ENCODE results near the gene GAREM1. TPM values are rescaled to one million over a fixed set of nuclear protein-coding genes. Genes with fewer than 3 reads are reported as not detected.

GAREM1 gene
- total RNA-seq, 1 donor from 2014 or later: 1.7 TPM

DNA sequence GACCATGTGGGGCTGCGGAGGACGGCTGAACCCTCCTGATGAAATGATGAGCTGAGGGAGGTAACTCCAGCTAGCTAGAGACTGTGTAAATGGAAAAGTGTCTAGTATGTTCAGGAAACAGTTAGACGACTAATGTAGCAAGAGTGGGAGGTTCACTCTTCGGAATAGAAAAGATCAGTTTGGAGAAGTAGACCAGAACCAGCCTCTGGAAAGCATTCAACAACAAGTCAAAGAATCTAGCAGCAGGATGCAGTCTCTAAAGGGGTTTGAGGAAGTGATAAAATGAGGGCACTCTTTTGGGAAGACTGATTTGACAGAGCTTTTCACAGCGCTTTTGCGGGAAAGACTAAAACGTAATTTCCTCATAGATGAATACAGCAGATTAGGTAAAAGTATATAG, 79.6 kb downstream of the GAREM1 start:
- no peak overlapping the region for H3K27ac Mint-ChIP-seq (ENCODE audit: unreplicated experiment)
- no peak for DNase-seq (ENCODE audit: extremely low spot score, unreplicated experiment)
- no peaks in the 10 kb centered on the region for H3K4me1 Mint-ChIP-seq (ENCODE audit: unreplicated experiment)
- TF ChIP-seq, protein P1, sequence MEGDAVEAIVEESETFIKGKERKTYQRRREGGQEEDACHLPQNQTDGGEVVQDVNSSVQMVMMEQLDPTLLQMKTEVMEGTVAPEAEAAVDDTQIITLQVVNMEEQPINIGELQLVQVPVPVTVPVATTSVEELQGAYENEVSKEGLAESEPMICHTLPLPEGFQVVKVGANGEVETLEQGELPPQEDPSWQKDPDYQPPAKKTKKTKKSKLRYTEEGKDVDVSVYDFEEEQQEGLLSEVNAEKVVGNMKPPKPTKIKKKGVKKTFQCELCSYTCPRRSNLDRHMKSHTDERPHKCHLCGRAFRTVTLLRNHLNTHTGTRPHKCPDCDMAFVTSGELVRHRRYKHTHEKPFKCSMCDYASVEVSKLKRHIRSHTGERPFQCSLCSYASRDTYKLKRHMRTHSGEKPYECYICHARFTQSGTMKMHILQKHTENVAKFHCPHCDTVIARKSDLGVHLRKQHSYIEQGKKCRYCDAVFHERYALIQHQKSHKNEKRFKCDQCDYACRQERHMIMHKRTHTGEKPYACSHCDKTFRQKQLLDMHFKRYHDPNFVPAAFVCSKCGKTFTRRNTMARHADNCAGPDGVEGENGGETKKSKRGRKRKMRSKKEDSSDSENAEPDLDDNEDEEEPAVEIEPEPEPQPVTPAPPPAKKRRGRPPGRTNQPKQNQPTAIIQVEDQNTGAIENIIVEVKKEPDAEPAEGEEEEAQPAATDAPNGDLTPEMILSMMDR (IDR thresholded peaks at IDR 0.05): no peak
- peaks cover 5% of the 10 kb centered on the region for H3K9me3 Mint-ChIP-seq (ENCODE audit: unreplicated experiment)
- H3K36me3 Mint-ChIP-seq (ENCODE audit: unreplicated experiment): no peaks in the 10 kb centered on the region
- H3K4me3 Mint-ChIP-seq (ENCODE audit: unreplicated experiment): no peak overlapping the region
- H3K27me3 Mint-ChIP-seq (ENCODE audit: unreplicated experiment): no peaks in the 10 kb centered on the region

DNA sequence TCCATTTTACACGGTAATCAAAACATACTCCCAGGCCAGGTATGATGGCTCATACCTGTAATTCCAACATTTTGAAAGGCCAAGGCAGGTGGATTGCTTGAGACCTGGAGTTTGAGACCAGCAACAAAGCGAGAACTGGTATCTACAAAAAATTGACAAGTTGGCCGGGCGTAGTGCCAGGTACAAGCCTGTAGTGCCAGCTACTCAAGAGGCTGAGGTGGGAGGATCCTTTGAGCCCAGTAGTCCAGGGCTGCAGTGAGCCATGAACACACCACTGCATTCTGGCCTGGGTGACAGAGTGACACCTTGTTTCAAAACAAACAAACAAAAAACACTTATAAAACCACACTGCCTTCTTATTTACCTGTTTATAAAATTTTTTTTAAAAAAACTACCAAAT, 80.8 kb downstream of the GAREM1 start:
- H3K9me3 Mint-ChIP-seq (ENCODE audit: unreplicated experiment): no peaks in the 10 kb centered on the region
- no peaks in the 10 kb centered on the region for H3K4me1 Mint-ChIP-seq (ENCODE audit: unreplicated experiment)
- no peak for DNase-seq (ENCODE audit: extremely low spot score, unreplicated experiment)
- no peak overlapping the region for H3K27ac Mint-ChIP-seq (ENCODE audit: unreplicated experiment)
- H3K27me3 Mint-ChIP-seq (ENCODE audit: unreplicated experiment): no peaks in the 10 kb centered on the region
- no peak overlapping the region for H3K4me3 Mint-ChIP-seq (ENCODE audit: unreplicated experiment)
- TF ChIP-seq, protein P1 (IDR thresholded peaks at IDR 0.05): no peak
- no peaks in the 10 kb centered on the region for H3K36me3 Mint-ChIP-seq (ENCODE audit: unreplicated experiment)

DNA sequence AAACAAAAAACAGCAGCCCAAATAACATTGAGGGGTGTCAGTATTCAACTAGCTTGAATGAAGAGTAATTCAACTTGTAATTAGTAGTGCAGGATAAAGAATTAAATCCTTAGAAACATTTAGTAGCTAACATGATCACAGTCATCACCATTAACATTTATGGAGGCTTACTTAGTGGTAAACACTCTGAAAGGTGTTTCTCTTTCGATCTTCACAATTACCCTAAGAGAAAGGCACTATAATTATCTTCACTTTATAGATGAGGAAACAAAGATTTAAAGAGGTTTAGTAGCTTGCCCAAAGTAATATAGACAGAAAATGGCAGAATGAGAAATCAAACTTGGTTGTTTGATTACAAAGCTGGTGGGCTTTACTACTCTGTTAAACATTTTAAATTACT, 81.5 kb downstream of the GAREM1 start:
- Mint-ChIP-seq H3K27me3 (ENCODE audit: unreplicated experiment) (no peaks in the 10 kb centered on the region), H3K4me3 (ENCODE audit: unreplicated experiment) (no peak overlapping the region), H3K27ac (ENCODE audit: unreplicated experiment) (no peak overlapping the region), H3K36me3 (ENCODE audit: unreplicated experiment) (no peaks in the 10 kb centered on the region), H3K4me1 (ENCODE audit: unreplicated experiment) (peaks cover 4% of the 10 kb centered on the region), H3K9me3 (ENCODE audit: unreplicated experiment) (no peaks in the 10 kb centered on the region)
- TF ChIP-seq, protein P1 (IDR thresholded peaks at IDR 0.05): no peak
- no peak for DNase-seq (ENCODE audit: extremely low spot score, unreplicated experiment)

DNA sequence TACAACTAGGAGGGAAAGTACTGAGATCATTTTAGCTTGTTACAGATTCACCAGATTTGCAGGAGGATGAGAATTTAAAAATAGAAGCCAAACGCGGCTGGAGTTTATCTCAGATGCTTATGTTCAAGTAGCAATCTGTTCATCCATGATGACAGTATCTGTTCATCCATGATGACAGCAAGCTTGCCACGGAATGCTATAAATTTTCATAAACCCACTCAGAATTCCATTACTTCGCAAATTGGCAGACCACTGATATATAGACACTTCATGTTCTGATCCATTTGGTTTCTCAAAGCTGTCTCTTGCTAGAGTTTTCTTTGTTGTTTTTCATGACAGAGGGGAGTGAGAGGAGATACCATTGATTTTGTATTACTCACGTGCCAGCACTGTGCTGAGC, 84.2 kb downstream of the GAREM1 start:
- Mint-ChIP-seq H3K27ac (ENCODE audit: unreplicated experiment) (no peak overlapping the region), H3K4me1 (ENCODE audit: unreplicated experiment) (peaks cover 18% of the 10 kb centered on the region), H3K4me3 (ENCODE audit: unreplicated experiment) (no peak overlapping the region), H3K9me3 (ENCODE audit: unreplicated experiment) (no peaks in the 10 kb centered on the region), H3K27me3 (ENCODE audit: unreplicated experiment) (no peaks in the 10 kb centered on the region), H3K36me3 (ENCODE audit: unreplicated experiment) (no peaks in the 10 kb centered on the region)
- TF ChIP-seq, protein P1 (IDR thresholded peaks at IDR 0.05): no peak
- no peak for DNase-seq (ENCODE audit: extremely low spot score, unreplicated experiment)

DNA sequence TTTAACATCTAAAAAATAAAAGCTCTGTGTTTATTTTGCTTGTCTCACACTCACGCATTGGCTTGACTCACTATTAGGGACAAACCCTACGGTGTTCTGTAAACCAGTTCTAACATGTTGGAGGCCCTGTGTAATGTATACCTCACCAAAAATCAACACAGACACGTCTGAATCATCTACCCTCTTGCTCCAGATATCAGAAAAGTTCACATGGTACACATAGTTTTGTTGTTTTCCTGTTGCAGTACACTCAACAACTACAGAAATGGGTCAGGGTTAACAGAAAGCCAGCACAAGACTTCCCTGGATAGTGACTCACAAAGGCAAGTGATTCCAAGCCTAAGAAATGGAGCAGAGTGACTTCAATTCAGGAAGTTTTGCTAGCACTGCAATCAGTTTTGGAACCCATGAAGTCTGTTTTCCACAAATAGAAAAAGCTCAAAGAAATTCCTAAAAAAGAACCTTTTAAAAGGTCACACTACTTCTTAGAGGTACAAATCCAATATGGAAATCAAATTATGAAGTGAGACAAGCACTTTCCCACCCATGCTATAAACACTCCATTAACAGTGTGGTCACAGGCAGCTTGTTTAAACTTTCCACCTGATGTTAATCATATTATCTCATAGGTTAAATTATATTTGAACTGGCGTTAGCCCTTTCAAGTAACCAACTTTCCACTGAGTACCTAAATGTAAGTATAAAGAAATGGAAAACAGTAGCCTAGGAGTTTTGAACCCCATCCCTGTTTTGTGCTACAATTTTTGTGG, 87.4 kb downstream of the GAREM1 start:
- Mint-ChIP-seq H3K36me3 (ENCODE audit: unreplicated experiment) (peaks cover 2% of the 10 kb centered on the region), H3K27me3 (ENCODE audit: unreplicated experiment) (no peaks in the 10 kb centered on the region), H3K4me3 (ENCODE audit: unreplicated experiment) (no peak overlapping the region), H3K27ac (ENCODE audit: unreplicated experiment) (peak overlapping the region; percentile 70), H3K9me3 (ENCODE audit: unreplicated experiment) (no peaks in the 10 kb centered on the region), H3K4me1 (ENCODE audit: unreplicated experiment) (peaks cover 18% of the 10 kb centered on the region)
- TF ChIP-seq, protein P1 (IDR thresholded peaks at IDR 0.05): no peak
- DNase-seq (ENCODE audit: extremely low spot score, unreplicated experiment): no peak
